ENCODE results near the gene ALPI. TPM values are rescaled to one million over a fixed set of nuclear protein-coding genes. Genes with fewer than 3 reads are reported as not detected.
A peak's percentile ranks its signal among the peaks of the same experiment; 100 is the strongest.
"Not testable (repeated sequence)": the region's sequence is repeated elsewhere in the genome, so short reads cannot be mapped to it uniquely, and the experiment has no call there.

ALPI gene
- total and polyA plus RNA-seq, 5 donors from 2014 or later, result not detected

- not testable (repeated sequence) for ATAC-seq (ENCODE audit: low read depth in 2 of 2); H3K4me1 ChIP-seq (ENCODE audit: control insufficient read depth, insufficient read depth, low read length, poor library complexity, severe bottlenecking); H3K9me3 ChIP-seq (ENCODE audit: control insufficient read depth in 2 of 2, low read length in 2 of 2); H3K9me3 Mint-ChIP-seq; H3K4me3 ChIP-seq (ENCODE audit: low read depth, low read length); H3K27ac Mint-ChIP-seq; DNase-seq; H3K27ac ChIP-seq (ENCODE audit: insufficient read depth, low read length, poor library complexity, severe bottlenecking); H3K27me3 Mint-ChIP-seq; H3K36me3 Mint-ChIP-seq; H3K36me3 ChIP-seq (ENCODE audit: control insufficient read depth, insufficient read depth, low read length); H3K27me3 ChIP-seq (ENCODE audit: control insufficient read depth, insufficient read depth, low read length); H3K4me3 Mint-ChIP-seq
- H3K4me1 Mint-ChIP-seq, result peaks cover 0 to 11% (median 0%) of the 10 kb centered on the region in 4 donors
These were observed 14.0 kb upstream of the ALPI start for GRCh38 chr2:232441922-232442321.

- ATAC-seq (ENCODE audit: low read depth in 2 of 2); H3K27me3 Mint-ChIP-seq; H3K27me3 ChIP-seq (ENCODE audit: control insufficient read depth, insufficient read depth, low read length); DNase-seq; H3K9me3 Mint-ChIP-seq; H3K4me3 Mint-ChIP-seq; H3K27ac ChIP-seq (ENCODE audit: insufficient read depth, low read length, poor library complexity, severe bottlenecking); H3K4me3 ChIP-seq (ENCODE audit: low read depth, low read length); H3K36me3 ChIP-seq (ENCODE audit: control insufficient read depth, insufficient read depth, low read length); H3K36me3 Mint-ChIP-seq; H3K9me3 ChIP-seq (ENCODE audit: control insufficient read depth in 2 of 2, low read length in 2 of 2); H3K4me1 ChIP-seq (ENCODE audit: control insufficient read depth, insufficient read depth, low read length, poor library complexity, severe bottlenecking); H3K27ac Mint-ChIP-seq: not testable (repeated sequence)
- H3K4me1 Mint-ChIP-seq, result peaks cover 0 to 11% (median 0%) of the 10 kb centered on the region in 4 donors
These were observed 13.5 kb upstream of the ALPI start for GRCh38 chr2:232442431-232442830.

DNA sequence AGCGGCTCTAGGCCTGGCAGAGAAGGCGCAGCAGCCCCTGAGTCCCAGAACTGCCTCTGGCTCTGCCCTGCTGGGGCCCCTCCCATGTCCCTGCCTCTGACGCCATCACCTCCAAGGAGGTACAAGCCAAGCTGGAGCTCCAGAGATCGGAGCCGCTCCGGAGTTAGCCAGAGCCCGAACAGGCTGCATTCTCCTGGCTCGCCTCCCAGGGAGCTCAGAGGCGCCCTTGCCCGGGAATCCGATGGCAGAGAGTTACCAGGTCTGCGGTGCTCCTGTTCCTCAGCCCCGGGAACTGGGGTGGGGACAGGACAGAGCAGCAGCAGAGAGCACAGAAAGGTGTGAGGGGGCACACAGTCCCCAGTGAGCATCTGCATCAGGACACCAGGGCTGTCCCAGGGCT is 12.9 kb upstream of the ALPI start:
- H3K36me3 ChIP-seq (ENCODE audit: control insufficient read depth, insufficient read depth, low read length); H3K9me3 Mint-ChIP-seq; H3K27me3 Mint-ChIP-seq; ATAC-seq (ENCODE audit: low read depth in 2 of 2); H3K27ac Mint-ChIP-seq; H3K4me1 ChIP-seq (ENCODE audit: control insufficient read depth, insufficient read depth, low read length, poor library complexity, severe bottlenecking); H3K4me3 Mint-ChIP-seq; H3K9me3 ChIP-seq (ENCODE audit: control insufficient read depth in 2 of 2, low read length in 2 of 2); H3K27me3 ChIP-seq (ENCODE audit: control insufficient read depth, insufficient read depth, low read length); H3K36me3 Mint-ChIP-seq; H3K27ac ChIP-seq (ENCODE audit: insufficient read depth, low read length, poor library complexity, severe bottlenecking); DNase-seq; H3K4me3 ChIP-seq (ENCODE audit: low read depth, low read length): not testable (repeated sequence)
- H3K4me1 Mint-ChIP-seq, result peaks cover 0 to 11% (median 0%) of the 10 kb centered on the region in 4 donors

DNA sequence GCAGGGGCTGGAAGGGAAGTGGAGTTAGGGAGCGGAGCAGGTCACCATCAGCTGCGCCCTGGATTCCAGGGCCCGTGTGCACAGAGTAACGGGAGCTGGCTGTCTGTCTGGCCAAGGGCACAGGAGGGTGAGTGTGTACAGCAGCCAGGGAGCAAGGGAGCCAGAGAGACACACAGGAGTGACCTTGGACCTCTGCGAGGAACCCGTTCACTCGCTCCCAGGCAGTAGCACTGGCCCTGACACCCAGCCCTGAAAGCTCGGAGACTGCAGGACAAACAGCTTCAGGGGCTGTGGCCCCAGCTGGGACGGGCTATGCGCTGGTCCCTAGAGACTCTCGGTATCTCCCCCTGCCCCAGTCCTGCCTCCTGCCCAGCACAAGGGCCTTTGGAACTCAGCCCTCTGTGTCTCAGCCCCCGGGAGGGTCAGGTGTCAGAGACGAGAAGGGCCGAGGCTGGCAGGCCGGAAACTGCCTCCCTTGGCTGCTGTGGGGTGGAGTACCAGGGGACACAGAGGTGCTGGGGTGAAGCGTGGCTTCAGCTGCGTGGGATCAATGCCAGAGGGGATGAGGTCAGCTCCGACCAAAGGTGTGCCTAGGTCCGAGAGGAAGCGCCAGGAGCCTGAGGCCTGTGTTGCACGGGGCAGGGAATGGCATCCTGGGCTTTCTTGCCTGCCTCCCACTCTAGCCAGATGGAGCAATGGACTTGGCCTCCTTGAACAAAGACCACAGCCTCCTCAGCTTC is 12.1 kb upstream of the ALPI start:
- ATAC-seq (ENCODE audit: low read depth in 2 of 2); DNase-seq; H3K36me3 Mint-ChIP-seq; H3K27me3 ChIP-seq (ENCODE audit: control insufficient read depth, insufficient read depth, low read length); H3K27me3 Mint-ChIP-seq; H3K4me3 Mint-ChIP-seq; H3K4me1 ChIP-seq (ENCODE audit: control insufficient read depth, insufficient read depth, low read length, poor library complexity, severe bottlenecking); H3K27ac Mint-ChIP-seq; H3K4me3 ChIP-seq (ENCODE audit: low read depth, low read length); H3K36me3 ChIP-seq (ENCODE audit: control insufficient read depth, insufficient read depth, low read length); H3K9me3 Mint-ChIP-seq; H3K9me3 ChIP-seq (ENCODE audit: control insufficient read depth in 2 of 2, low read length in 2 of 2); H3K27ac ChIP-seq (ENCODE audit: insufficient read depth, low read length, poor library complexity, severe bottlenecking): not testable (repeated sequence)
- H3K4me1 Mint-ChIP-seq, result peaks cover 0 to 11% (median 0%) of the 10 kb centered on the region in 4 donors

DNA sequence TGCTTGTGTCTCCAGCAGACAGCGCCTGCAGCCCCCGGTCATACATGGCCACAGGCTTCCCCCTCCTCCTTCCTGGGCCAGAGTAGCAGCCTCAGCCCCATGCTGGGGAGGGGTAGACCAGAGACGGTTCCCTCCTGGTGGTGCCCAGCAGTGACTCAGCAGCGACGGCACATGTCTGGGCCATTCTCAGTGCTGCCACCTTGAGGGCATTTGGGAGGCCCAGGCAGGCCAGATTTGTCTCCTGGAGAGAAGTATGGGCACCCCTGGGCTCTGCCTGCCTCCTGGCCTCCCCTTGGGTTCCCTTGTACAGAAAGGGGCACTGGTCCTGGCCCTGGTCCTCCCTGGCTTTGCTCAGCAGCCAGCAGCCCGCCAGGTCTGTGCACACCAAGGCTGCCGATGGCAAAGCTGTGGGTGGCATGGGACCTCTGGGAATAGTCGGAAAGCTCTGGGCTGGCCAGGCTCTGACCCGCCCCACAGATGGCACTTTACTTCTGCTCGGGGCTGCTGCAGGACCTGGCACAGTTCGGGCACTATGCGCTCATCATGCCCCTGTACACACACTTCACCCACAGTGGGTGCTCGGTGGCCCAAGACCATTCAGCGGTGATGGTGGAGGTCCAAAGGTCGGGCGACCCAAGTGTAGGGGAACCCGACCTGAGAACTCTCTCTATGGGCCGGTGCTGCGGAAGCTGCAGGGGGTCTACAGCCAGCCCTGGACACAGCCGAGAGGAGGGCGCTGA is 11.4 kb upstream of the ALPI start:
- Mint-ChIP-seq H3K27ac (no peak overlapping the region), H3K4me1 (peaks cover 0 to 11% (median 0%) of the 10 kb centered on the region in 4 donors), H3K36me3 (no peaks in the 10 kb centered on the region), H3K9me3 (peaks cover 0 to 1% (median 0%) of the 10 kb centered on the region in 7 donors), H3K27me3 (no peaks in the 10 kb centered on the region), H3K4me3 (no peak overlapping the region)
- no peak overlapping the region for H3K4me3 ChIP-seq (ENCODE audit: low read depth, low read length)
- no peaks in the 10 kb centered on the region for H3K36me3 ChIP-seq (ENCODE audit: control insufficient read depth, insufficient read depth, low read length)
- no peak overlapping the region for H3K27ac ChIP-seq (ENCODE audit: insufficient read depth, low read length, poor library complexity, severe bottlenecking)
- no peaks in the 10 kb centered on the region for H3K9me3 ChIP-seq (ENCODE audit: control insufficient read depth in 2 of 2, low read length in 2 of 2)
- ATAC-seq (ENCODE audit: low read depth in 2 of 2) (peak; percentile 33 to 55), DNase-seq (peak; percentile 25 to 74 (median 38))
- H3K27me3 ChIP-seq (ENCODE audit: control insufficient read depth, insufficient read depth, low read length), result no peaks in the 10 kb centered on the region
- H3K4me1 ChIP-seq (ENCODE audit: control insufficient read depth, insufficient read depth, low read length, poor library complexity, severe bottlenecking), result no peaks in the 10 kb centered on the region

DNA sequence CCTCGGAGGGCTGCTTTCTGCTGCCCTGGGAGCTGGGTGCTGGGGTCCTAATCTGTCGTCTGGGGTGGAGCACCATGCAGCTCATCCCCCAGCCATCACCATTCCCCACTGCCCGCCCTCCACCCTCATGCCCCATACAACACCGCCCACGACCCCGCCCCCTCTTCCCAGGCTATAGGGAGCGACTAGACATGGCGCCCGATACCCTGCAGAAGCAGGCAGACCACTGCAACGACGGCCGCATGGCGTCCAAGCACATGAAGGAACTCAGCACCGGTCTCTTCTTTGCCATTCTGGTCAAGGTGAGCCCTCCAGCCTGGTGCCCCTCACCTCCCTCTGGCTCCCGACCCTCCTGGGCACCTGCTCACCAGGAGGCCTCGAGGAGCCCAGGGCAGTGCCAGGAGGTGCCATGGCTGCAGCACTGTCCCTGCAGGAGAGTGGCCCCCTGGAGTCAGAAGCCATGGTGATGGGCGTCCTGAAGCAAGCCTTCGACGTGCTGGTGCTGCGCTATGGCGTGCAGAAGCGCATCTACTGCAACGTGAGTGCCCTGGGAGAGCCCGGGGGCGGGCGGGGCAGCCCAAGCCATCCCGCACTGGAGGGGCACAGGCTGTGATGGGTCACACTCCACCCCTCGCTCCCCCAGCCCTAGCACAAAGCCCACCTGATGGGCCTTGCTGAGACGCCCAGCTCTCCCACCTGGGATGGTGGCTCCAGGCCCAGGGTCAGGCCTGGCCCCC is 10.6 kb upstream of the ALPI start:
- H3K27me3 ChIP-seq (ENCODE audit: control insufficient read depth, insufficient read depth, low read length); H3K27ac Mint-ChIP-seq; H3K4me3 ChIP-seq (ENCODE audit: low read depth, low read length); H3K4me3 Mint-ChIP-seq; H3K4me1 Mint-ChIP-seq; H3K27ac ChIP-seq (ENCODE audit: insufficient read depth, low read length, poor library complexity, severe bottlenecking); H3K9me3 ChIP-seq (ENCODE audit: control insufficient read depth in 2 of 2, low read length in 2 of 2); H3K9me3 Mint-ChIP-seq; H3K36me3 ChIP-seq (ENCODE audit: control insufficient read depth, insufficient read depth, low read length); H3K36me3 Mint-ChIP-seq; ATAC-seq (ENCODE audit: low read depth in 2 of 2); H3K27me3 Mint-ChIP-seq; H3K4me1 ChIP-seq (ENCODE audit: control insufficient read depth, insufficient read depth, low read length, poor library complexity, severe bottlenecking); DNase-seq: not testable (repeated sequence)

DNA sequence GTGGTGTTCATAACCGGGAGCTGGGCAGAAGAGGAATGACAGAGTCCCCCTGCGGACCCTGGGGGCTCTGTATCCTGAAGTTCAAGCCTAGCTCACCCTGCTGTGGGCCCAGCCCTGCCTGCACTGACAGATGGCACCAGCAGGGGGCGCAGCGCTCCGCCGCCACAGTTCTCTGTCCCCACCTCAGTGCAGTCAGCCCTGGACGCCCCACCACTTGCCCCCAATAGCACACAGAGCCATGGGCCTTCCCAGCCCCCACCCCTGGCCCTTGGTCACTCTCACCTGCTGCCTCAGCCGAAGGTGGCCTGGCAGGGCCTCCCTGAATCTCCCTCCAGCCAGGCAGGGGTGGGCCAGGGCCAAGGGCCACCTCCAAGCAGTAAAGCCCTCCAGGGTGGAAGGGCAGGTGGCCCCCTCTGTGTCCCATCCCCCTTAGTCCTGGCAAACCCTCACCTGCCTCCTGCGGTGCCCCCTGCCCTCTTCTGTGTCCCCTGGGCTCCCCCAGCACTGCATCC is 9.6 kb upstream of the ALPI start:
- H3K36me3 ChIP-seq (ENCODE audit: control insufficient read depth, insufficient read depth, low read length); H3K27me3 ChIP-seq (ENCODE audit: control insufficient read depth, insufficient read depth, low read length); H3K4me3 ChIP-seq (ENCODE audit: low read depth, low read length); H3K4me1 ChIP-seq (ENCODE audit: control insufficient read depth, insufficient read depth, low read length, poor library complexity, severe bottlenecking); H3K4me3 Mint-ChIP-seq; H3K27me3 Mint-ChIP-seq; H3K9me3 Mint-ChIP-seq; DNase-seq; H3K27ac ChIP-seq (ENCODE audit: insufficient read depth, low read length, poor library complexity, severe bottlenecking); H3K9me3 ChIP-seq (ENCODE audit: control insufficient read depth in 2 of 2, low read length in 2 of 2); H3K36me3 Mint-ChIP-seq; H3K27ac Mint-ChIP-seq; H3K4me1 Mint-ChIP-seq: not testable (repeated sequence)
- ATAC-seq (ENCODE audit: low read depth in 2 of 2), result peak in 1 of 2 donors; percentile 41
